Retinal pigment epithelial cell (primary cell): Measurements from ENCODE around the gene MAPK4.

ENCODE experiments used
- DNase-seq: peaks from one replicate; pipeline ENCODE4 v3.0.0-alpha.2; 2010; ENCODE audit warnings: low read depth
- H3K4me3 ChIP-seq: 2 replicates; pipeline ENCODE4 v1.5.1; 2011; ENCODE audit warnings: mild to moderate bottlenecking, low read length, control low read depth, moderate library complexity
- CTCF ChIP-seq: conservative IDR thresholded peaks from 2 replicates; pipeline ENCODE4 v1.5.1; 2011; ENCODE audit warnings: low read depth, low read length, control low read depth, inconsistent platforms

MAPK4 gene

GRCh38 chr18:50642439-50642838 lies 82.6 kb downstream of the MAPK4 start:
- DNase-seq: no peak
- no peak for TF ChIP-seq CTCF
- no peak overlapping the region for H3K4me3 ChIP-seq

- DNase-seq: no peak
- TF ChIP-seq CTCF: no peak
- H3K4me3 ChIP-seq: no peak overlapping the region
Observed at GRCh38 chr18:50644146-50644545, 84.3 kb downstream of the MAPK4 start.

GRCh38 chr18:50644807-50645206 lies 84.9 kb downstream of the MAPK4 start:
- H3K4me3 ChIP-seq: no peak overlapping the region
- TF ChIP-seq CTCF: peak; percentile 49
- DNase-seq: no peak

- DNase-seq: no peak
- H3K4me3 ChIP-seq: no peak overlapping the region
- no peak for TF ChIP-seq CTCF
Observed at GRCh38 chr18:50647237-50647636, 87.3 kb downstream of the MAPK4 start.

GRCh38 chr18:50647792-50648191 lies 87.9 kb downstream of the MAPK4 start:
- DNase-seq: no peak
- no peak overlapping the region for H3K4me3 ChIP-seq
- TF ChIP-seq CTCF: no peak

GRCh38 chr18:50649821-50650220 lies 89.9 kb downstream of the MAPK4 start:
- no peak overlapping the region for H3K4me3 ChIP-seq
- no peak for DNase-seq
- no peak for TF ChIP-seq CTCF

- no peak for DNase-seq
- no peak for TF ChIP-seq CTCF
- H3K4me3 ChIP-seq: no peak overlapping the region
Observed at GRCh38 chr18:50651334-50651733, 91.4 kb downstream of the MAPK4 start.
